SK-N-SH (cell line): ENCODE data around the gene SLC25A51.

ENCODE experiments used
- EP300 ChIP-seq, 2 experiments: IDR thresholded peaks; 2 replicates each; pipeline versions ENCODE4 v1.4.0 to v1.6.1; 2012; ENCODE audit warnings: borderline replicate concordance in 1 of 2, low read depth in 1 of 2, low read length in 1 of 2
- EZH2phosphoT487 ChIP-seq: fragments of 200-600 bp; sonication (generic); IDR thresholded peaks from 2 replicates; pipeline ENCODE4 v1.6.1; 2017; ENCODE audit warnings: low read depth, mixed run types, mild to moderate bottlenecking, antibody characterized with exemption, moderate library complexity, borderline replicate concordance
- GABPA ChIP-seq: IDR thresholded peaks from 2 replicates; pipeline ENCODE4 v1.4.0; 2012; ENCODE audit warnings: low read depth, mild to moderate bottlenecking
- NFIC ChIP-seq: IDR thresholded peaks from 2 replicates; pipeline ENCODE4 v1.4.0; 2012; ENCODE audit warnings: borderline replicate concordance
- POLR2AphosphoS5 ChIP-seq: IDR thresholded peaks from 2 replicates; pipeline ENCODE4 v1.6.1; 2012; ENCODE audit warnings: low read depth, low read length
- RAD21 ChIP-seq: IDR thresholded peaks from 2 replicates; pipeline ENCODE4 v1.6.1; 2012; ENCODE audit warnings: mild to moderate bottlenecking, low read length
- RFX5 ChIP-seq: IDR thresholded peaks from 2 replicates; pipeline ENCODE4 v1.6.1; 2012; ENCODE audit warnings: mild to moderate bottlenecking, improper control_type of control experiment, low read length
- SMC3 ChIP-seq: IDR thresholded peaks from 2 replicates; pipeline ENCODE4 v1.6.1; 2012; ENCODE audit warnings: low read depth, low read length, improper control_type of control experiment
- TAF1 ChIP-seq: IDR thresholded peaks from 2 replicates; pipeline ENCODE4 v1.6.1; 2012; ENCODE audit warnings: low read depth, mild to moderate bottlenecking, low read length, moderate library complexity, borderline replicate concordance
- TCF12 ChIP-seq: IDR thresholded peaks from 2 replicates; pipeline ENCODE4 v1.4.0; 2012
- TF ChIP-seq, protein P1 (sequence below): fragments of 200-600 bp; sonication (generic); IDR thresholded peaks from 2 replicates; pipeline ENCODE4 v1.6.1; 2017; ENCODE audit warnings: antibody characterized with exemption, mild to moderate bottlenecking, moderate library complexity
- TF ChIP-seq, protein P2 (sequence below): IDR thresholded peaks from 2 replicates; pipeline ENCODE4 v1.6.1; 2012; ENCODE audit warnings: mild to moderate bottlenecking, low read depth, low read length, moderate library complexity
- TF ChIP-seq, protein P3 (sequence below): fragments of 150-350 bp; IDR thresholded peaks from 2 replicates; pipeline ENCODE4 v1.6.1; 2017; ENCODE audit warnings: antibody characterized with exemption, low read length, low read depth, borderline replicate concordance
- TF ChIP-seq, protein P4 (sequence below): IDR thresholded peaks from 2 replicates; pipeline ENCODE4 v1.4.0; 2012; ENCODE audit warnings: low read depth

DNA sequence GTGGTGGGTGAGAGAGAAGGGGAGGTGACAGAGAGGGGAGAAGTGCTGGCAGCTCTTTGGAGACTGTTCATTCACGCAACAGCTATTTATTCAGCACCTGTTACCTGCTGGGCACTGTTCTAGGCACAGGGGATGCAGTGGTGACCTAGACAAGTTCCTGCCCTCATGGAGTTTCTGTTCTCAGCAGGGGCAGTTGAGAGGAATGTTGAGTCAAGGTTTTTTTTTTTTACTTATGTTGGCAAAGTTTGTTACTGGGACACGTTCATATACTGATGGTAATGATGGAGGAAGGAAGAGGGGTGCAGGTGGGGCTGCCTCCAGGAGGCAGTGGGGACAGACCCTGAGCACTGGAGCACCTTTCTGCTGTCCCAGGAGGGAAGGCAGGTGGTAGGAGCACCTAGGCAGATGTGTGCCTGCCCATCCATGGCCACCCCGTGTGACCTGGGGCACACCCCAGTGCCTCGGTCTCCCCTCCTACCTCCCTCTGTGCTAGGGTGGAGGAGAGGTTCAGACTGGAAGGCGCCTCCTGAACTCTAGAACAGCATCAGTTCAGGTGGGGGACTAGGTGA, 49.4 kb upstream of the SLC25A51 start:
- TF ChIP-seq POLR2AphosphoS5 (no peak), EP300 (IDR thresholded peaks at IDR 0.05; ENCODE audit: borderline replicate concordance in 1 of 2, low read depth in 1 of 2, low read length in 1 of 2) (no peak), RAD21 (no peak), EZH2phosphoT487 (no peak), RFX5 (no peak), TAF1 (no peak), TCF12 (no peak), GABPA (no peak), NFIC (no peak), SMC3 (no peak)
- TF ChIP-seq, protein P1, sequence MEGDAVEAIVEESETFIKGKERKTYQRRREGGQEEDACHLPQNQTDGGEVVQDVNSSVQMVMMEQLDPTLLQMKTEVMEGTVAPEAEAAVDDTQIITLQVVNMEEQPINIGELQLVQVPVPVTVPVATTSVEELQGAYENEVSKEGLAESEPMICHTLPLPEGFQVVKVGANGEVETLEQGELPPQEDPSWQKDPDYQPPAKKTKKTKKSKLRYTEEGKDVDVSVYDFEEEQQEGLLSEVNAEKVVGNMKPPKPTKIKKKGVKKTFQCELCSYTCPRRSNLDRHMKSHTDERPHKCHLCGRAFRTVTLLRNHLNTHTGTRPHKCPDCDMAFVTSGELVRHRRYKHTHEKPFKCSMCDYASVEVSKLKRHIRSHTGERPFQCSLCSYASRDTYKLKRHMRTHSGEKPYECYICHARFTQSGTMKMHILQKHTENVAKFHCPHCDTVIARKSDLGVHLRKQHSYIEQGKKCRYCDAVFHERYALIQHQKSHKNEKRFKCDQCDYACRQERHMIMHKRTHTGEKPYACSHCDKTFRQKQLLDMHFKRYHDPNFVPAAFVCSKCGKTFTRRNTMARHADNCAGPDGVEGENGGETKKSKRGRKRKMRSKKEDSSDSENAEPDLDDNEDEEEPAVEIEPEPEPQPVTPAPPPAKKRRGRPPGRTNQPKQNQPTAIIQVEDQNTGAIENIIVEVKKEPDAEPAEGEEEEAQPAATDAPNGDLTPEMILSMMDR, result no peak
- TF ChIP-seq, protein P2, sequence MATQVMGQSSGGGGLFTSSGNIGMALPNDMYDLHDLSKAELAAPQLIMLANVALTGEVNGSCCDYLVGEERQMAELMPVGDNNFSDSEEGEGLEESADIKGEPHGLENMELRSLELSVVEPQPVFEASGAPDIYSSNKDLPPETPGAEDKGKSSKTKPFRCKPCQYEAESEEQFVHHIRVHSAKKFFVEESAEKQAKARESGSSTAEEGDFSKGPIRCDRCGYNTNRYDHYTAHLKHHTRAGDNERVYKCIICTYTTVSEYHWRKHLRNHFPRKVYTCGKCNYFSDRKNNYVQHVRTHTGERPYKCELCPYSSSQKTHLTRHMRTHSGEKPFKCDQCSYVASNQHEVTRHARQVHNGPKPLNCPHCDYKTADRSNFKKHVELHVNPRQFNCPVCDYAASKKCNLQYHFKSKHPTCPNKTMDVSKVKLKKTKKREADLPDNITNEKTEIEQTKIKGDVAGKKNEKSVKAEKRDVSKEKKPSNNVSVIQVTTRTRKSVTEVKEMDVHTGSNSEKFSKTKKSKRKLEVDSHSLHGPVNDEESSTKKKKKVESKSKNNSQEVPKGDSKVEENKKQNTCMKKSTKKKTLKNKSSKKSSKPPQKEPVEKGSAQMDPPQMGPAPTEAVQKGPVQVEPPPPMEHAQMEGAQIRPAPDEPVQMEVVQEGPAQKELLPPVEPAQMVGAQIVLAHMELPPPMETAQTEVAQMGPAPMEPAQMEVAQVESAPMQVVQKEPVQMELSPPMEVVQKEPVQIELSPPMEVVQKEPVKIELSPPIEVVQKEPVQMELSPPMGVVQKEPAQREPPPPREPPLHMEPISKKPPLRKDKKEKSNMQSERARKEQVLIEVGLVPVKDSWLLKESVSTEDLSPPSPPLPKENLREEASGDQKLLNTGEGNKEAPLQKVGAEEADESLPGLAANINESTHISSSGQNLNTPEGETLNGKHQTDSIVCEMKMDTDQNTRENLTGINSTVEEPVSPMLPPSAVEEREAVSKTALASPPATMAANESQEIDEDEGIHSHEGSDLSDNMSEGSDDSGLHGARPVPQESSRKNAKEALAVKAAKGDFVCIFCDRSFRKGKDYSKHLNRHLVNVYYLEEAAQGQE, result no peak
- TF ChIP-seq, protein P3, sequence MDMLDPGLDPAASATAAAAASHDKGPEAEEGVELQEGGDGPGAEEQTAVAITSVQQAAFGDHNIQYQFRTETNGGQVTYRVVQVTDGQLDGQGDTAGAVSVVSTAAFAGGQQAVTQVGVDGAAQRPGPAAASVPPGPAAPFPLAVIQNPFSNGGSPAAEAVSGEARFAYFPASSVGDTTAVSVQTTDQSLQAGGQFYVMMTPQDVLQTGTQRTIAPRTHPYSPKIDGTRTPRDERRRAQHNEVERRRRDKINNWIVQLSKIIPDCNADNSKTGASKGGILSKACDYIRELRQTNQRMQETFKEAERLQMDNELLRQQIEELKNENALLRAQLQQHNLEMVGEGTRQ, result no peak
- TF ChIP-seq, protein P4, sequence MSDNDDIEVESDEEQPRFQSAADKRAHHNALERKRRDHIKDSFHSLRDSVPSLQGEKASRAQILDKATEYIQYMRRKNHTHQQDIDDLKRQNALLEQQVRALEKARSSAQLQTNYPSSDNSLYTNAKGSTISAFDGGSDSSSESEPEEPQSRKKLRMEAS, result no peak
